H9 (cell line): ENCODE measurements around the gene HPSE. TPM values are rescaled to one million over a fixed set of nuclear protein-coding genes. Genes with fewer than 3 reads are reported as not detected.

ENCODE experiments used
- DNase-seq: peaks from one replicate; pipeline ENCODE4 v3.0.0-alpha.2; 2017
- H2AFZ ChIP-seq: one replicate; pipeline ENCODE4 v1.6.1; 2013; ENCODE audit warnings: mild to moderate bottlenecking, low read length, control low read depth, moderate library complexity
- H2AK5ac ChIP-seq: 2 replicates; pipeline ENCODE4 v1.6.1; 2013; ENCODE audit warnings: low read length, control low read depth, mixed read lengths; ENCODE audit not compliant: insufficient read length
- H2BK120ac ChIP-seq: one replicate; pipeline ENCODE4 v1.6.1; 2013; ENCODE audit warnings: low read depth, mild to moderate bottlenecking, low read length, control low read depth, inconsistent platforms; ENCODE audit not compliant: poor library complexity, severe bottlenecking
- H2BK12ac ChIP-seq: 2 replicates; pipeline ENCODE4 v1.6.1; 2013; ENCODE audit warnings: low read length, control low read depth, mixed read lengths, low read depth; ENCODE audit not compliant: insufficient read length
- H2BK15ac ChIP-seq: 2 replicates; pipeline ENCODE4 v1.6.1; 2013; ENCODE audit warnings: low read depth, low read length, control low read depth
- H2BK20ac ChIP-seq: one replicate; pipeline ENCODE4 v1.6.1; 2013; ENCODE audit warnings: low read depth, mild to moderate bottlenecking, low read length, control low read depth, inconsistent platforms; ENCODE audit not compliant: poor library complexity, severe bottlenecking
- H2BK5ac ChIP-seq: 2 replicates; pipeline ENCODE4 v1.6.1; 2013; ENCODE audit warnings: low read length, control low read depth, mixed read lengths; ENCODE audit not compliant: insufficient read length
- H3K14ac ChIP-seq: 2 replicates; pipeline ENCODE4 v1.6.1; 2013; ENCODE audit warnings: low read length, control low read depth; ENCODE audit not compliant: insufficient read depth
- H3K18ac ChIP-seq: 2 replicates; pipeline ENCODE4 v1.6.1; 2013; ENCODE audit warnings: low read depth, mild to moderate bottlenecking, mixed read lengths, low read length, control low read depth; ENCODE audit not compliant: insufficient read length
- H3K23ac ChIP-seq: 2 replicates; pipeline ENCODE4 v1.6.1; 2013; ENCODE audit warnings: low read length, control low read depth, mixed read lengths, low read depth; ENCODE audit not compliant: insufficient read length
- H3K23me2 ChIP-seq: 2 replicates; pipeline ENCODE4 v1.6.1; 2013; ENCODE audit warnings: low read depth, mild to moderate bottlenecking, mixed read lengths, low read length, control low read depth; ENCODE audit not compliant: insufficient read length, poor library complexity, severe bottlenecking
- H3K27ac ChIP-seq: 2 replicates; pipeline ENCODE4 v1.5.1; 2013; ENCODE audit warnings: low read length, control low read depth, mixed read lengths, low read depth; ENCODE audit not compliant: insufficient read length
- H3K27me3 ChIP-seq: 2 replicates; pipeline ENCODE4 v1.6.1; 2013; ENCODE audit warnings: low read length, control low read depth, inconsistent platforms; ENCODE audit not compliant: insufficient read depth
- H3K4ac ChIP-seq: 2 replicates; pipeline ENCODE4 v1.6.1; 2013; ENCODE audit warnings: low read depth, mild to moderate bottlenecking, control low read depth, inconsistent platforms, low read length, moderate library complexity
- H3K4me1 ChIP-seq: 2 replicates; pipeline ENCODE4 v1.6.1; 2013; ENCODE audit warnings: low read length, control low read depth, inconsistent platforms; ENCODE audit not compliant: insufficient read depth
- H3K4me2 ChIP-seq: 2 replicates; pipeline ENCODE4 v1.6.1; 2013; ENCODE audit warnings: low read length, control low read depth, mixed read lengths; ENCODE audit not compliant: insufficient read length, insufficient read depth
- H3K56ac ChIP-seq: 2 replicates; pipeline ENCODE4 v1.6.1; 2013; ENCODE audit warnings: low read depth, mild to moderate bottlenecking, mixed read lengths, low read length, control low read depth; ENCODE audit not compliant: insufficient read length
- H3K79me1 ChIP-seq: 2 replicates; pipeline ENCODE4 v1.6.1; 2013; ENCODE audit warnings: low read depth, mild to moderate bottlenecking, moderate library complexity, low read length, control low read depth, inconsistent platforms; ENCODE audit not compliant: insufficient read depth, poor library complexity, severe bottlenecking
- H3K79me2 ChIP-seq: 2 replicates; pipeline ENCODE4 v1.6.1; 2013; ENCODE audit warnings: low read length, control low read depth, inconsistent platforms; ENCODE audit not compliant: insufficient read depth
- H3K9ac ChIP-seq: 2 replicates; pipeline ENCODE4 v1.6.1; 2013; ENCODE audit warnings: low read length, control low read depth, mixed read lengths; ENCODE audit not compliant: insufficient read length; ENCODE audit errors: extremely low read depth
- H3K9me3 ChIP-seq: one replicate; pipeline ENCODE4 v1.6.1; 2013; ENCODE audit warnings: low read depth, low read length, inconsistent platforms; ENCODE audit not compliant: control insufficient read depth
- H3T11ph ChIP-seq: one replicate; pipeline ENCODE4 v1.6.1; 2013; ENCODE audit warnings: mild to moderate bottlenecking, low read length, control low read depth, inconsistent platforms
- H4K20me1 ChIP-seq: one replicate; pipeline ENCODE4 v1.6.1; 2013; ENCODE audit not compliant: control insufficient read depth, insufficient read length, insufficient read depth
- H4K5ac ChIP-seq: 2 replicates; pipeline ENCODE4 v1.6.1; 2013; ENCODE audit warnings: low read depth, mild to moderate bottlenecking, mixed read lengths, low read length, control low read depth; ENCODE audit not compliant: insufficient read length
- H4K8ac ChIP-seq: replicated peaks from 2 replicates; pipeline ENCODE4 v1.6.1; 2013; ENCODE audit warnings: low read length, control low read depth, mixed read lengths, low read depth; ENCODE audit not compliant: insufficient read length
- H4K91ac ChIP-seq: 2 replicates; pipeline ENCODE4 v1.6.1; 2013; ENCODE audit warnings: low read depth, mild to moderate bottlenecking, moderate library complexity, mixed read lengths, low read length, control low read depth; ENCODE audit not compliant: insufficient read length
- H3K27ac Mint-ChIP-seq, 3 experiments: 2 replicates in 2 of 3; 3 replicates in 1 of 3; pipeline ENCODE4 v1.8.0; 2020 to 2021; ENCODE audit warnings: mixed read lengths in 3 of 3, mild to moderate bottlenecking in 1 of 3, moderate library complexity in 1 of 3
- H3K27me3 Mint-ChIP-seq: 2 replicates; pipeline ENCODE4 v1.8.0; 2021; ENCODE audit warnings: low read depth, mild to moderate bottlenecking, moderate library complexity, mixed read lengths
- H3K36me3 Mint-ChIP-seq, 3 experiments: 2 replicates in 2 of 3; 3 replicates in 1 of 3; pipeline ENCODE4 v1.8.0; 2020 to 2021; ENCODE audit warnings: low read depth in 3 of 3, mixed read lengths in 3 of 3; ENCODE audit not compliant: insufficient read depth in 1 of 3
- H3K4me1 Mint-ChIP-seq, 2 experiments: 2 replicates each; pipeline ENCODE4 v1.8.0; 2020; ENCODE audit warnings: mixed read lengths in 2 of 2
- H3K4me3 Mint-ChIP-seq, 2 experiments: 2 replicates in 1 of 2; 3 replicates in 1 of 2; pipeline ENCODE4 v1.8.0; 2020 to 2021; ENCODE audit warnings: mild to moderate bottlenecking in 2 of 2, mixed read lengths in 2 of 2, moderate library complexity in 1 of 2
- H3K9me3 Mint-ChIP-seq, 2 experiments: 2 replicates in 1 of 2; 3 replicates in 1 of 2; pipeline ENCODE4 v1.8.0; 2020; ENCODE audit warnings: mild to moderate bottlenecking in 2 of 2, mixed read lengths in 2 of 2, moderate library complexity in 1 of 2
- CTCF ChIP-seq: fragments of 200-600 bp; sonication (generic); conservative IDR thresholded peaks from 3 replicates; pipeline ENCODE4 v1.8.0; 2021; ENCODE audit warnings: antibody characterized with exemption, mild to moderate bottlenecking
- WGBS: extraction: QIAGEN DNeasy Blood & Tissue Kit; methylation state at CpG from one replicate; pipeline ENCODE4 v1.1.7; 2013; ENCODE audit warnings: missing lambda C conversion rate, low lambda C conversion rate, mixed read lengths; ENCODE audit not compliant: insufficient read length; ENCODE audit errors: extremely low coverage; 5-methylcytosine and 5-hydroxymethylcytosine counted together
- total RNA-seq: library from RNA; stranded (reverse); gene quantifications from 2 replicates; pipeline ENCODE4 v1.2.1, GENCODE V29; 2021

Gene HPSE
- total RNA-seq, 1 experiment from 2014 or later: 2.0 TPM

- H3K36me3 Mint-ChIP-seq: peaks cover 0 to 4% (median 0%) of the 10 kb centered on the region in 3 experiments; a peak in 2 of 7 replicates
- no peak overlapping the region for H2BK20ac ChIP-seq
- peaks cover 2 to 6% of the 10 kb centered on the region in 2 experiments for H3K9me3 Mint-ChIP-seq
- no peak overlapping the region for H3K56ac ChIP-seq
- H4K91ac ChIP-seq: no peak overlapping the region
- H3K4ac ChIP-seq: no peak overlapping the region
- H3K14ac ChIP-seq: no peak overlapping the region
- DNase-seq: no peak
- H3K27me3 Mint-ChIP-seq: peaks cover 16% of the 10 kb centered on the region
- H3K79me2 ChIP-seq: no peaks in the 10 kb centered on the region
- no peak overlapping the region for H3K23ac ChIP-seq
- peak overlapping the region; percentile 64 for H3K9ac ChIP-seq
- no peaks in the 10 kb centered on the region for H3K79me1 ChIP-seq
- H3K4me2 ChIP-seq: peak overlapping the region; percentile 86
- H3K4me3 Mint-ChIP-seq: peak overlapping the region; percentile 85 to 87
- H4K8ac ChIP-seq: no peak overlapping the region
- no peak overlapping the region for H3T11ph ChIP-seq
- H3K27ac ChIP-seq: no peak overlapping the region
- no peaks in the 10 kb centered on the region for H3K4me1 ChIP-seq
- no peak overlapping the region for H4K5ac ChIP-seq
- no CpG with 5 or more reads among the region's 9 CpGs for WGBS
- peaks cover 9% of the 10 kb centered on the region for H3K23me2 ChIP-seq
- TF ChIP-seq CTCF: no peak
- no peak overlapping the region for H2BK12ac ChIP-seq
- peak overlapping the region in 2 of 3 experiments; percentile 87 to 91; a peak in 5 of 7 replicates for H3K27ac Mint-ChIP-seq
- H2BK5ac ChIP-seq: no peak overlapping the region
- no peaks in the 10 kb centered on the region for H3K9me3 ChIP-seq
- no peak overlapping the region for H2BK120ac ChIP-seq
- peak overlapping the region; percentile 92 for H2AFZ ChIP-seq
- H2BK15ac ChIP-seq: no peak overlapping the region
- no peak overlapping the region for H3K18ac ChIP-seq
- no peaks in the 10 kb centered on the region for H4K20me1 ChIP-seq
- H3K4me1 Mint-ChIP-seq: peaks cover 15 to 20% of the 10 kb centered on the region in 2 experiments
- no peaks in the 10 kb centered on the region; the same call in 1 of the 2 replicates for H3K27me3 ChIP-seq
- no peak overlapping the region for H2AK5ac ChIP-seq
These were observed 49.6 kb downstream of the HPSE start for GRCh38 chr4:83285055-83285407.
